Measurements from ENCODE around the gene ERMAP.
"Not testable (repeated sequence)": the region's sequence is repeated elsewhere in the genome, so short reads cannot be mapped to it uniquely, and the experiment has no call there.

Gene ERMAP

GRCh38 chr1:42807056-42807668, 9.8 kb upstream of the ERMAP start:
- DNase-seq: no peak

- not testable (repeated sequence) for DNase-seq
Measured at GRCh38 chr1:42814815-42815214, 2.1 kb upstream of the ERMAP start.

- DNase-seq: no peak
Measured at GRCh38 chr1:42815941-42816584, 859 bp upstream of the ERMAP start.

GRCh38 chr1:42817440-42817767, 482 bp downstream of the ERMAP start:
- no peak for DNase-seq

- no peak for DNase-seq
Measured at GRCh38 chr1:42817976-42818375, 1.1 kb downstream of the ERMAP start.

- DNase-seq: no peak
Measured at GRCh38 chr1:42820813-42821212, 3.9 kb downstream of the ERMAP start.

- no peak for DNase-seq
Measured at GRCh38 chr1:42821690-42822089, 4.8 kb downstream of the ERMAP start.

GRCh38 chr1:42822800-42823392, 6.0 kb downstream of the ERMAP start:
- DNase-seq: no peak

GRCh38 chr1:42824481-42825035, 7.6 kb downstream of the ERMAP start:
- DNase-seq: no peak

GRCh38 chr1:42825036-42825851, 8.3 kb downstream of the ERMAP start:
- DNase-seq: no peak

- no peak for DNase-seq
Measured at GRCh38 chr1:42830631-42831030, 13.7 kb downstream of the ERMAP start.

- DNase-seq: no peak
Measured at GRCh38 chr1:42831273-42831672, 14.4 kb downstream of the ERMAP start.

GRCh38 chr1:42832641-42833240, 15.8 kb downstream of the ERMAP start:
- no peak for DNase-seq

GRCh38 chr1:42833981-42834380, 17.1 kb downstream of the ERMAP start:
- no peak for DNase-seq

GRCh38 chr1:42834803-42835202, 17.9 kb downstream of the ERMAP start:
- DNase-seq: no peak

GRCh38 chr1:42835422-42835821, 18.5 kb downstream of the ERMAP start:
- DNase-seq: no peak

GRCh38 chr1:42837709-42838108, 20.8 kb downstream of the ERMAP start:
- DNase-seq: no peak

- no peak for DNase-seq
Measured at GRCh38 chr1:42838482-42839190, 21.7 kb downstream of the ERMAP start.

GRCh38 chr1:42841010-42841409, 24.1 kb downstream of the ERMAP start:
- no peak for DNase-seq

- no peak for DNase-seq
Measured at GRCh38 chr1:42841440-42842147, 24.7 kb downstream of the ERMAP start.

GRCh38 chr1:42844592-42845140, 27.7 kb downstream of the ERMAP start:
- DNase-seq: no peak

Measured in NCI-H1092 (cell line).